ENCODE measurements around the gene NFRKB. TPM values are rescaled to one million over a fixed set of nuclear protein-coding genes. Genes with fewer than 3 reads are reported as not detected.

NFRKB gene
- total RNA-seq, 1 donor from 2014 or later = 23.9 TPM

Other genes starting within 250 kb of the NFRKB start
- 7.6 TPM for gene TMEM45B, start 79.7 kb downstream of the NFRKB start, total RNA-seq
- gene PRDM10, start 107.3 kb upstream of the NFRKB start, total RNA-seq = 5.7 TPM
- 186 TPM for gene APLP2, start 174.3 kb upstream of the NFRKB start, total RNA-seq